ENCODE data around the gene COL9A1.

COL9A1 gene

GRCh38 chr6:70225055-70225454, 77.8 kb downstream of the COL9A1 start:
- Histone ChIP-seq H3K79me2 (ENCODE audit: control insufficient read depth, low read length) (no peaks in the 10 kb centered on the region), H3K9me2 (replicated peaks; ENCODE audit: control insufficient read depth, low read length) (no peaks in the 10 kb centered on the region), H3K4me3 (ENCODE audit: low read length) (no peak overlapping the region), H3K4me1 (ENCODE audit: control insufficient read depth, low read length) (no peaks in the 10 kb centered on the region), H3F3A (ENCODE audit: control insufficient read depth, insufficient read depth) (no peaks in the 10 kb centered on the region), H3K36me3 (ENCODE audit: control insufficient read depth, low read length) (no peaks in the 10 kb centered on the region), H3K27ac (ENCODE audit: low read depth, low read length) (no peak overlapping the region), H3K9me3 (ENCODE audit: control insufficient read depth, insufficient read depth, low read length) (no peaks in the 10 kb centered on the region), H4K20me1 (ENCODE audit: control insufficient read depth, insufficient read depth, low read depth, low read length) (no peaks in the 10 kb centered on the region), H3K4me2 (ENCODE audit: low read length) (no peak overlapping the region), H3K27me3 (ENCODE audit: control insufficient read depth, low read length) (peaks cover 11% of the 10 kb centered on the region)
- TF ChIP-seq CTCF (IDR thresholded peaks at IDR 0.05; ENCODE audit: low read depth, low read length, poor library complexity, severe bottlenecking) (no peak), EZH2phosphoT487 (IDR thresholded peaks at IDR 0.05; ENCODE audit: borderline replicate concordance, low read length) (no peak)

GRCh38 chr6:70222439-70222749, 80.5 kb downstream of the COL9A1 start:
- Histone ChIP-seq H3F3A (ENCODE audit: control insufficient read depth, insufficient read depth) (no peaks in the 10 kb centered on the region), H3K79me2 (ENCODE audit: control insufficient read depth, low read length) (no peaks in the 10 kb centered on the region), H3K9me2 (replicated peaks; ENCODE audit: control insufficient read depth, low read length) (no peaks in the 10 kb centered on the region), H3K27me3 (ENCODE audit: control insufficient read depth, low read length) (0 out of 2 replicates have a peak, but pooled peaks cover 5% of the 10 kb centered on the region), H3K4me1 (ENCODE audit: control insufficient read depth, low read length) (no peaks in the 10 kb centered on the region), H3K36me3 (ENCODE audit: control insufficient read depth, low read length) (no peaks in the 10 kb centered on the region), H3K9me3 (ENCODE audit: control insufficient read depth, insufficient read depth, low read length) (no peaks in the 10 kb centered on the region), H3K4me2 (ENCODE audit: low read length) (no peak overlapping the region), H3K4me3 (ENCODE audit: low read length) (no peak overlapping the region), H3K27ac (ENCODE audit: low read depth, low read length) (no peak overlapping the region), H4K20me1 (ENCODE audit: control insufficient read depth, insufficient read depth, low read depth, low read length) (no peaks in the 10 kb centered on the region)
- no peak for TF ChIP-seq CTCF (IDR thresholded peaks at IDR 0.05; ENCODE audit: low read depth, low read length, poor library complexity, severe bottlenecking)
- TF ChIP-seq EZH2phosphoT487 (IDR thresholded peaks at IDR 0.05; ENCODE audit: borderline replicate concordance, low read length) = no peak

DNA sequence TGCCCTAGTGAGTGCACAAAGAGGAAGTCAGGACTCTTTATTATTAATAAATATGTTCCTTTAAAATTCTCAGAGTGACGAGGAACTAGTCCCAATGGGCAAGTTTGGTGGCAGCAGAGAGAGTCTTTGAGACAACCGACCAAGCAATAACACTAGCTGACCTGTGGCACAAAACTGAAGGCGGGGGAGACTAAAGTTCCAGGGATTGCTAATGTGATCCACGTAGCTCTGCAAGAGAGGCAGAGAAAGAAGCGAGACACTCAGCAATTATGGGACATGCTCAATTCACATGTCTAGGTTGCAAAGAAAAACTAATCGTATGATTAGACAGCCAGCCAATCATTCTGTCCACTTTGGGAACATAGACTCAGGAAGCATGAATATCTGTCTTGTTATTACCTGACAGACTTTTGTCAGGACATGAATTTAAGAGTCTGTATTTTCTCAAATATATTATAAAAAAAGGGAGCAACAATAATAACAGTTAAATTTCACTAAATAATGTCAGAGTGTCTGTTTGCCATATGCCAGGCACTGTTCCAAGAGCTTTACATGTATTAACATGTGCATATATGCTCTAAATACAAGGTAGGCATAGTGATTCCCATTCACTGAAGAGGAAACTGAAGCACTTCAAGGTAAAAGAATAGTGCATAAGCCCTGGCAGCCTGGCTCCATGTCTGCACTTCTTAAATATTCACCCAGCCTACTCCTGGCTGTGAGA, 81.0 kb downstream of the COL9A1 start:
- Histone ChIP-seq H3K27ac (ENCODE audit: low read depth, low read length) (no peak overlapping the region), H3K27me3 (ENCODE audit: control insufficient read depth, low read length) (0 out of 2 replicates have a peak, but pooled peaks cover 5% of the 10 kb centered on the region), H3K4me1 (ENCODE audit: control insufficient read depth, low read length) (no peaks in the 10 kb centered on the region), H4K20me1 (ENCODE audit: control insufficient read depth, insufficient read depth, low read depth, low read length) (no peaks in the 10 kb centered on the region), H3F3A (ENCODE audit: control insufficient read depth, insufficient read depth) (no peaks in the 10 kb centered on the region), H3K9me2 (replicated peaks; ENCODE audit: control insufficient read depth, low read length) (no peaks in the 10 kb centered on the region), H3K9me3 (ENCODE audit: control insufficient read depth, insufficient read depth, low read length) (no peaks in the 10 kb centered on the region), H3K4me2 (ENCODE audit: low read length) (no peak overlapping the region), H3K4me3 (ENCODE audit: low read length) (no peak overlapping the region), H3K79me2 (ENCODE audit: control insufficient read depth, low read length) (no peaks in the 10 kb centered on the region), H3K36me3 (ENCODE audit: control insufficient read depth, low read length) (no peaks in the 10 kb centered on the region)
- no peak for TF ChIP-seq EZH2phosphoT487 (IDR thresholded peaks at IDR 0.05; ENCODE audit: borderline replicate concordance, low read length)
- no peak for TF ChIP-seq CTCF (IDR thresholded peaks at IDR 0.05; ENCODE audit: low read depth, low read length, poor library complexity, severe bottlenecking)
